GM21360 (cell line): Measurements from ENCODE around the gene IRAK2.
"Not testable (repeated sequence)": the region's sequence is repeated elsewhere in the genome, so short reads cannot be mapped to it uniquely, and the experiment has no call there.

ENCODE experiments used
- ATAC-seq: cut with Tn5 transposase; IDR thresholded peaks from one replicate; pipeline ENCODE4 v1.9.1; 2021; ENCODE audit warnings: mild to moderate bottlenecking, moderate library complexity; ENCODE audit not compliant: unreplicated experiment

The IRAK2 gene

GRCh38 chr3:10158555-10158954 lies 6.2 kb upstream of the IRAK2 start:
- ATAC-seq, result not testable (repeated sequence)

- ATAC-seq, result no peak
Measured at GRCh38 chr3:10160346-10160745, 4.4 kb upstream of the IRAK2 start.

GRCh38 chr3:10160925-10161324 lies 3.8 kb upstream of the IRAK2 start:
- no peak for ATAC-seq

DNA sequence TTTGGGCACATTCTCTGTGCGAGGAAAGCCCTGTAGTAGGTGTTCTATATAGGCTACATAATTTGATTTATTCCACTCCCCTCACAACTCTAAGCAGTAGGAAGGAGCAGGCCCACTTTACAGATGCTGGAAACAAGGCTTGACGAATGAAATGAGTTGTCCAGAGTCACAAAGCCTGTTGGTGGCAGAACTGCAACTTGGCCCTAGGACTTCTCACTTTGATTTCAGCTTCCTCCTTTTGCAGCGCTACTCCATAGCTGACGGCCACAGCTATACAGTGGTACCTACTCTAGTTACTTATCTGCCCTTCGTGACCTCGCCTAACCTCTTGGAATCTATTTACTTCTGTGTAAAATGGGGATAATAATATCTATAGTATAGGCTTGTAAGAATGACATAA lies 2.5 kb upstream of the IRAK2 start:
- no peak for ATAC-seq

- ATAC-seq, result not testable (repeated sequence)
Measured at GRCh38 chr3:10164201-10164545, 546 bp upstream of the IRAK2 start.

DNA sequence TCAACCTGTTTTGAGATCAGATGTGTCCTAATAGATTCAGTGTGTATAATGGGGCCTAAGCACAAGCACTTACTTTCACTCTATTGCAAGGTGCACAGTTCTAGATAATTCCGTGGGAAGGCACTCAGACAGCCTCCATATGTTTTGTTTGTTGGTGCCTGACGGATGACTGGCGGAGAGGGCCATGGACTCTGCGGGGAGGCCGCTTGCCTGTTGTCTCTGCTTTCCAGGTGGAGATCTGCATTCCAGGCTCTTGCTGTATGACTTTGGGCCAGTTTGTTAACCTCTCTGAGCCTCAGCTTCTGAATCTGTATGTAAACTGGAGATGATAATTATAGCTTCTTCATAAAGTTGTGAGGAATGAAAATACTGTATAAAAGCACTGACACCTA lies 1.5 kb downstream of the IRAK2 start:
- no peak for ATAC-seq

- ATAC-seq, result no peak
Measured at GRCh38 chr3:10169000-10169496, 4.3 kb downstream of the IRAK2 start.

DNA sequence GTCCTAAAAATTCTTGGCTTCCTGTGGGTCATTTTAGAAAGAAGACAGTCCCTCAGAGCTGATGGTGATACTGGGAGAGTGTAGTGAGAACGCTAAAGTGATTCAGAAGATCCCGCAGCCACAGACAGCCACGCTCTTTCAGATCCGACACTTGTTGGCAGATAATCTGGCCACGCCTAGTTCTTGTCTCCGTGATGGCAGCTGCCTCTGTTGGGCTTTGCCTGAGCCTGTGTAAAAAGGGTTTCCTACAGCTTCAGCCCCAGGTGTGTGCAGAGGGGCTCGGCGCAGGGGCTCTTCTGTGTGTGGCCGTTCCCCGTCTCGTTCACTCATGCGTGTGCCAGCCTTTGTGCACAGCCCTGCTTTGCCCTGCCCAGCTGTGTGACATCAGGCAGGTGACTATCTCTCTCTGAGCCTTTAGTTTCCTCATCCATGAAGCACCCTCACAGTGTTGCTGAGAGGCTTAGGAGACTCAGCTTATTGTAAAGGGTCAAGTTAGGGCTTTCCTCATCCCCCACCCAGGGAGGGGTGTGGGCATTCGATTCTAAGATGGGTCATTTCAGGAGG lies 6.3 kb downstream of the IRAK2 start:
- no peak for ATAC-seq

- no peak for ATAC-seq
Measured at GRCh38 chr3:10173095-10173925, 8.6 kb downstream of the IRAK2 start.

- no peak for ATAC-seq
Measured at GRCh38 chr3:10173926-10174435, 9.3 kb downstream of the IRAK2 start.

DNA sequence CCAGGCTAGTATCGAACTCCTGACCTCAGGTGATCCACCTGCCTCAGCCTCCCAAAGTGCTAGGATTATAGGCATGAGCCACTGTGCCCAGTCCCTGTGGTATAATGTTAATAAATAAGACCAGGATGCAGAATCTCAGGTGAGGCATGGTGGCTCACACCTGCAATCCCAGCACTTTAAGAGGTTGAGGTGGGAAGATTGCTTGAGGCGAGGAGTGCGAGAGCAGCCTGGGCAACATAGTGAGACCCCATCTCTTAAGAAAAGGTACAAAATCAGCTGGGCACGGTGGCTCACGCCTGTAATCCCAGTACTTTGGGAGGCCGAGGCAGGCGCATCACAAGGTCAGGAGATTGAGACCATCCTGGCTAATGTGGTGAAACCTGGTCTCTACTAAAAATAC lies 10.6 kb downstream of the IRAK2 start:
- not testable (repeated sequence) for ATAC-seq

- ATAC-seq, result not testable (repeated sequence)
Measured at GRCh38 chr3:10176150-10176549, 11.4 kb downstream of the IRAK2 start.

DNA sequence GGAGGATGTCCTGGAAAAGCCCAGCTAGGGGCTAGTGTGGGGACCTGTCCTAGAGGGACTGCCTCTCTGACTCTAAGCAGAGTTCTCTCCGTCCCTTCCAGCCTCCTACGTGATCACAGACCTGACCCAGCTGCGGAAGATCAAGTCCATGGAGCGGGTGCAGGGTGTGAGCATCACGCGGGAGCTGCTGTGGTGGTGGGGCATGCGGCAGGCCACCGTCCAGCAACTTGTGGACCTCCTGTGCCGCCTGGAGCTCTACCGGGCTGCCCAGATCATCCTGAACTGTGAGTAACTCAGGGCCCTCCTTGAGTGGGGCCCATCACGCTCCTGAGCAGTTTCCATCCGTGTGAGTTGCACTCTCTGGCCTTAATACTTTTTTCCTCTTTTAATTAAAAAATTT lies 13.0 kb downstream of the IRAK2 start:
- ATAC-seq, result no peak

DNA sequence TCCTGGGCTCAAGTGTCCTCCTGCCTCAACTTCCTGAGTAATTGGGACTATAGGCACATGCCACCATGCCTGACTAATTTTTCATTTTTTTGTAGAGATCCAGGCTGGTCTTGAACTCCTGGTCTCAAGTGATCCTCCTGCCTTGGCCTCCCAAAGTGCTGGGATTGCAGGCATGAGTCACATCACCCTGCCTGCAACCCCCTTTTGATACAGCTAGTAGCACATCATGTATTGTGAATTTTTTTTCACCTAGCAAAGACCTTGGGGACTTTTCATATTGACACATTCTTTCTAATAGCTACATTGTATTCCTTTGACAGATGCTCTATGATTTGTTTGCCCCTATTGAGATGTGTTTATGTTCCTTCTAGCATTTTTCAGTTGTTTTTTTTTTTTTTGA lies 14.2 kb downstream of the IRAK2 start:
- ATAC-seq, result no peak

DNA sequence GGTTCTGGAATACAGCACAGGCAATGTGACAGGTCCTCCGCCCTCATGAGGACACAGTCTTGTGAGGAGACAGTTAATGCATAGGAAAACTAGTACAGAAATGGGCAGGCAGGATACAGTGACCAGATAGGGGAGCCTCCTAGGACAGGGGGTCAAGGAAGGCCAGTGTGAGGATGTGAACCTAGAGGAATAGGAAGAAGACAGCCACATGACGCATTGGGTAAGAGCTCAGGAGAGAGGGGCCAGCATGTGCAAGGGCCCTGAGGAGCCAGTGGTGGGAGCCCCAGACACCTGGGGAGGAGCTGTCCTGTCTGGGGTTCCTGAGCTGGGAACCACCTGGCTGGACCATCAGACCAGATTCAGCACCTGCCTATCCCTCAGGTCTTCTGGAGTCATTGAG lies 15.6 kb downstream of the IRAK2 start:
- ATAC-seq, result no peak

GRCh38 chr3:10180738-10181295 lies 16.1 kb downstream of the IRAK2 start:
- ATAC-seq, result no peak

DNA sequence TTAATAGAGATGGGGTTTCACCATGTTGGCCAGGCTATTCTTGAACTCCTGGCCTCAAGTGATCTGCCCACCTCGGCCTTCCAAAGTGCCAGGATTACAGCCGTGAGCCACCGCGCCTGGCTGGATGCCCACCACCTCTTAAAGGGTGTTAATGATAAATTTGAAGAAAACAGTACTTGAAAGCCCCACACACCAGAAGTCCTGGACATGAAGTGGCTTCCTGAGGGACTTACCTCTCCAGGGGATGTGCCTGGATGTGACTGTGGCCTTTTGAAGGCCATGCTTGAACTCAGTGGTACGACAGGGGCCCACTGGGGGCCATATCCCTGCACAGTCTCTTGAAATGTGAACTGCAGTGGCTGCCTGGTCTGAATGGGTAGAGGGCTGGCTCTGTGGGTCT lies 18.2 kb downstream of the IRAK2 start:
- ATAC-seq, result no peak

DNA sequence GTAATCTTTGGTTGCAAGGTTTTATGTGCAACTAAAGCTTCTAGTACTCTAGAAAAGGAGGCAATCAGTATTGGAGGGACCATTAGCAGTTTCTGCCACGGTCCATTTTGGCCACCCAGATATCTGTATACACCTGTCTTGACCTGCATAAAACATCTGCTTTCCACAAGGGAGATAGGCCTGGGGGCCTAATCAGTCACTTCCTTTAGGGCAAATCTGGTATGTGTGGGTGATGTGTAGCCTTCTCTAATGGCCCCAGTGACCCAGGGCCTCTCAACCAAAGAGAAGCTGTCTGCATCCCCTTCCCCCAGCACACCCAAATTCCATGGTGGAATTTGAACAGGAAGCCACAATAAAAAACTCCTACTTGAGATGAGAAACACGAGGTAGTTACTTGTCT lies 19.5 kb downstream of the IRAK2 start:
- ATAC-seq, result no peak

- ATAC-seq, result no peak
Measured at GRCh38 chr3:10185804-10186762, 21.4 kb downstream of the IRAK2 start.

- no peak for ATAC-seq
Measured at GRCh38 chr3:10187290-10187876, 22.7 kb downstream of the IRAK2 start.

GRCh38 chr3:10187944-10188343 lies 23.2 kb downstream of the IRAK2 start:
- ATAC-seq, result no peak
